ENCODE data around the gene CHM.

The CHM gene

DNA sequence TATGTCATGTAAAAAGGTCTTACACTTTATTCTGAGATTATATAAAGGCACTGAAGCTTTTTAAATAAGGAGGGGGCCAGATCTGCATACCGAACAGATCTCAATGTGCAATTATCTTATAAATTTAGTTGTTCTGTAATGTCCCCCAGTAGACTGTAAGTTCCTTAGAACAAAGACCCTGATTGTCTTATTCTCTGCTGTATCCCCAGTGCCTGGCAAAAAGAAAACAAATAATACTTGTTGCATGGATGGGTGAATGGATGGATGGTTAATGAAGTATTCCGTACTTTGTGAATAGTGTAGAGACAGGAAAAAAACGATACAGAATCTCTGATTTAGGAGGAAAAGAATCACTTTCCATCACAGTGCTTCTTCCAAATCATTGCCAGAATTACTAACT lies 141.5 kb downstream of the CHM start:
- no peak for DNase-seq (ENCODE audit: low read depth)

DNA sequence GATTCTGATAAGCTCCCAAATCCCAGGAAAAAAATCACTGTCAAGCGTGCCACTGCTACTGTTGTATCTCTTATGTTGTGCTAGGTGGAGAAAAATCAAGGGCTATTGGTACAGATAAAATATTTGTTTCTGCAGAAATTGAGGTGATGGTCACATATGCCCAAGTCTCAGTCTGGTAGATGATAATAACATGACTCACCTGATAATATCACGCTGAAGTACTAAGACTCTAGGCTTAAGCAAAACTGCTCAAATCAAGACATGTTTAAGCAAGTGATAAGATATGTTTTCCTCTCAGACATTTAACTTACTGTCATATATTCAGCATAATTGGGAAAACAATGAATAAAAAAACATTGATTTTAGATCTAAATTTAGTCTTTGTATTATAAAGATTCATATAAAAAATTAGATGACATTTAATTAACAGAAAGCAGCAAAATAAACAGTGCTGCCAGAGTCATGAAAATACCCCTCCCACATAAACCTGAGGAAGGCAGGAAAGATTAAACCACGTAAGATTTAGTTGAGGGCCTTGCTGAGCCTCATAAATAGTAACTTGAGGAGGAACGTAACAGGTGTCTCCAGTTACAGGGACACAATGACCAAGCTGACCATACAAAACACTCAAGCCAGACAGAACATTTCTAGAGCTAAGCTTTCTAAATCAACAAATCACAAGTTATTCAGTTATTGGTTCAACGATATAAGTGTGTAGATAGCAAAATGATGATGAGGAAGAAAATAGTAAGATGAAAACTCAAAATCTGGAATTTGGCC lies 143.5 kb downstream of the CHM start:
- DNase-seq (ENCODE audit: low read depth), result no peak

DNA sequence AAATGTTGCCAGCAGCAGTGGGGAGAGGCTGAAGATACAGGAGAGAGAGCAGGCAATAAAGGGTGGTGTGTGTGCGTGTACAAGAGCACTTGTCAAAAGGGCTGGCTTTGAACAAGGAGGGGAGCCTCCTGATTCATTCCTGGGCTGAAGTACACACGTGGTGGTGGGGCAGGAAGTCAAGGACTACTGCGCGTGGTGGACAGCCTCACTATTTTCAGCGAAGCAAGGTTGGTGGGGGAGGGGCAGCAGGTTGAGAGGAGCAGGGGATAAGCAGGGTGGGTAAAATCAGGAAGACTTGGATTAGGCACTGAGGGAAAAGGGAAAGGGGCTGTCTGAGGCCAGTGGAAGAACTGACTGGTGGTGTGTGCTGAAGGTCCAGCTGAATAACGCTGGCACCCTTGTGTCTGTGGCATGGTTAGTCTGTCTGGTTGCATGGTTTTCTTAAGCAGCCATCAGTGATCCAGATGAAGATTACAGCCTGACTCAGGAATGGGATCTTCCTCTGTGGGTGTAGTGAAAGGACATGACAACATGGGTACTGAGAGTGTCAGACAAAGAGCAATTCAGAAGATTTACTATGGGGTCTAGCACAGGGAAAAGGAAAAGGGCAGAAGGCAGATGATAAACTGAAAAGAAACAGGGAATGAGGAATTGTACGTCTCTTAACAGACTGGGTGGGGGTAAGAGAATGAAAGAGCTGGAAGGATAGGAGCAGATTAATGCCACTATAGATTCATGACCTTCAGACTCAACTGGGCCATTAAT lies 149.8 kb downstream of the CHM start:
- DNase-seq (ENCODE audit: low read depth), result no peak

DNA sequence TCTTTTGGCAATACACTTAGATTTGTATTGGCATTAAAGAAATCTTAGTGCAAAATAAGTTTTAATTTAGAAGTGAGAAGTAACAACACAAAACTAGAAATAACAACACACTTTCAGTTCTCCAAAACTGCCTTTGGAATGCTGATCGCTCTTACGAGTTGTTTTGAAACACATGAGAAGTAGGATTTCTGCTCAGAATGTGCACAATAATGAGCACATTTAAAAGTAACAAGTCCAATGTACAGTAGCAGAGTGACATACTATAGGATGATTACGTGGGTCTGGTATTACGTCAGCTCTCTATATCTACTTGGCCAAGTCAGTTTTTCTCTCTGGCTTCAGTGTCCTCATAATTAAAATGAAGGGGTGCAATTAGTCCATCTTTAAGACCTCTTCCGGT lies 164.8 kb downstream of the CHM start:
- DNase-seq (ENCODE audit: low read depth), result no peak

DNA sequence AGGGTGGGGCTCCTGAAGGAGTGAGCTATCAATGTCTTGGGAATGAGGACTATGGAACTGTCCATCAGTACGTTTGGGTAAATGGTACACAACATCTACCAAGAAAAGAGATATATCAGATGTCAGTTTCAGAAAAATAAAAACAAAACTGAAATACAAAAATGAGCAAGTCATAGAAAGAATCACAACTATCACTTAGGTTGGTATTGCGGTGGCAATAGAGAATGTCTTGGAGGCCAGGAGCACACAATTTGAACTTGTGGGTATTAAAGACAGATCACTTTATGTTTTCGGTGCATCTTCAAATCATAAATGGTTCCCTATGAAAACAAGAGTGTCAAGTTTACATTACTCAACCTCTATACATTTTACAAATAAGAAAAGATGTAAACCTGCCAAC lies 176.8 kb downstream of the CHM start:
- no peak for DNase-seq (ENCODE audit: low read depth)

DNA sequence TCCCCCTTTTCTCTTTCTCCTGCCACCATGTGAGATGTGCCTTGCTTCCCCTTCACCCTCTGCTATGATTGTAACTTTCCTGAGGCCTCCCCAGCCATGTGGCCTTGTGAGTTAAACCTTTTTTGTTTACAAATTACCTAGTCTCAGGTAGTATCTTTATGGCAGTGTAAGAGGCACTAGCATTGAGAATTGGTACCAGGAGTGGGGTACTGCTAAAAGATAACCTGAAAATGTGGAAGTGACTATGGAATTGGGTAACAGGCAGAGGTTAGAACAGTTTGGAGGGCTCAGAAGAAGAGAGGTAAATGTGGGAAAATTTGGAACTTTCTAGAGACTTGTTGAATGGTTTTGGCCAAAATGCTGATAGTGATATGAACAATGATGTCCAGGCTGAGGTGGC lies 182.0 kb downstream of the CHM start:
- no peak for DNase-seq (ENCODE audit: low read depth)

DNA sequence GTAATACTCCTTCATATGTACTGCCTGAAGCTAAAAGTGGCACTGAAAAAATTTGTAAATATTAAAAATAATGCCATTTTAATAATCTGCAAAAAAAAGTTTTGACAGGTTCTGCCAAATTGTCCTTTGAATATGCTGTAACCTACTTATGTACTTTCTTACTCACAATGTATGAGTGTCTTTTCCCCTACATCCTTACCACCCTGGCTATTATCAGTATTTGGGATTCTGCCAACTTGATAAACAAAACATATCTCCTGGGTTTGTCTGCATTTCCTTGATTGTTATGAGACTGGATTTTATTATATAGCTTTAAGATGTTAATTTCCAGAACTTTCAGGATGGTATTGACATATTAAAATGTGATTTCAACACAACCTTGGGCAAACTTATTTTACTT lies 187.9 kb downstream of the CHM start:
- no peak for DNase-seq (ENCODE audit: low read depth)

DNA sequence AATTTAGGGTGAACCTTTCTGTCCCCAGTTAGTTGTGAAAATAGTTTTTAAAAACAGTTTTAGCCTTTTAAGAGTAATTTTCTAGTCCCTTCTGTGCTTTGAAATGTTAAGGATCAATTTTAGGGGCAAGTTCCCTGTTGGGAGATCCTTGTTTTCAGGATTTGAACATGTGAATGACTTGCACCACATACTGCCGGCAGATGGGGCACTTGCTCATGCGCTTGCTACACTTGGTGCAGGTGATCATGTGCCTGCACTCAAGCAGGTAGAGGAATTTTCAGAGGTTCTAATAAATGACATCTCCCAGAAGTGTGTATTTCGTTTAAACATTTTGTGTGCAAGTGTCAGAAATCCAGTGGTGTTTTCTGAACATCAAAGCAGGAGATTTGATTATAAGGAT lies 195.9 kb downstream of the CHM start:
- DNase-seq (ENCODE audit: low read depth), result no peak

DNA sequence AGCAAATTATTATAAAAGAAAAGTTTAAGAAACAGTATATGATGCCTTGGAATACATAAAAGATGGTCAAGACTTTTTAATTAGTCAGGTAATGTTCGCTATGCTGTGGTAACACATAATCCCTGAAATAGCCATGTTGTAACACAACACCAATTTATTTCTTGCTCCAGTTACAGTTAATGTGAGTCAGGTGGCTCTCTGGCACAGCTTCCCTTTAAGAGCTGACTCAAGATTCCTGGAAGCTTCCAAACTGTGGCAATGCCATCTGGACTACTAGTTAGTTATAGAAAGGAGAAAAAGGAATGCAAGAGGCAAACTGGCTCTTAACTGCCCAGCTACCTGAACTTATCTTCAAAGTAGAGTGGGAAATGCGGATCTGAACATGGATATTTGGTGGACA lies 210.5 kb downstream of the CHM start:
- no peak for DNase-seq (ENCODE audit: low read depth)

DNA sequence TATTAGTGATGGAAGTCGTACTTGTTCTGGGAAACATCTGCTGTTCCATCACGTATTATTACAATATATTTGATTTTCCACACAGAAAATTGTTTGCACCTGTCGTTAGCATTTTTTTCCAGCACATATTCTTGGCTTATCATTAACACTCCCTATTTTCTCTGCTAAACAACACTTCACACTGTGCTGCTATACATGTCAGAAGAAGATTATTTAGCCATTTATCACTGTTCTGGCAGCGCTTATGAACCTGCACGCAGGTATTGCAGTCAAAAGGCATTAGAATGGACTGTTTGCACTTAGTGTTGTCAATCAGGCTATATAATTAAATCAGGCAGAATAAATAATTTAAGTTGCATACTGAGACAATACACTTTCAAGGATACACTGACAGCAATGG lies 218.6 kb downstream of the CHM start:
- DNase-seq (ENCODE audit: low read depth), result no peak

DNA sequence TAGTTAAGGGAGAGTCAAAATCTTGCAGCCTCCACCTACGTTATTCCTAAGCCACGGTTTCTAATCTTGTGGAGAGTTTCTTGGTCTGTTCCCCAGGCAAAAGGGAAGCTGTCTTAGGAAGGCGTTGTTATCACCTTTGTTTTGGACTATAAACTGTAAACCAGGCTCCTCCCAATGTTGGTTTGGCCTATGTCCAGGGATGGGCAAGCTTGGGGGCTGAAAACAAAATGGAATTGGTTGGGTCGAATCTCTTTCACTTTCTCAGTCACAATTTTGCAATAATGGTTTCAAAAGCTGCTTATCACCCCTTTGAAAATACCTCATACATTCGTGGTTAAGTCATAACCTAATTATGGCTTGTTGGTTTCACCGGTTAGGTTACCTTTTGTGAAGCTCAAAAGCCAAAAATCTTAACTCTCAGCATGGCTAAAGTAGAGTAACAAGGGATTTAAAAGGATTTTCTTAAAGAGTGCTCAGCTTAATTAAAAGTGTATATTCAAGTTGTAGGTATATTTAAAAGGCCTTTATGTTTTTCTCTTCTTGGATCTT lies 232.1 kb downstream of the CHM start:
- DNase-seq (ENCODE audit: low read depth), result no peak

All from activated T-helper 1 cell treated with Interleukin-2 at 50 U/mL for 16 hours (primary cell).